Fibroblast of lung (primary cell): ENCODE data around the gene MAN1A2.

Experiments
- EZH2 ChIP-seq: IDR thresholded peaks from 2 replicates; pipeline ENCODE4 v1.5.1; 2012; ENCODE audit warnings: low read length, control low read depth, mild to moderate bottlenecking; ENCODE audit errors: missing control alignments
- TF ChIP-seq, protein P1 (sequence below), 2 donors: IDR thresholded peaks in 1 of 2; conservative IDR thresholded peaks in 1 of 2; 1 replicate in 1 of 2; 2 replicates in 1 of 2; pipeline ENCODE4 v1.5.1; 2011 to 2012; ENCODE audit warnings: low read length in 2 of 2, control low read depth in 1 of 2, inconsistent platforms in 1 of 2, low read depth in 1 of 2, mild to moderate bottlenecking in 1 of 2

DNA sequence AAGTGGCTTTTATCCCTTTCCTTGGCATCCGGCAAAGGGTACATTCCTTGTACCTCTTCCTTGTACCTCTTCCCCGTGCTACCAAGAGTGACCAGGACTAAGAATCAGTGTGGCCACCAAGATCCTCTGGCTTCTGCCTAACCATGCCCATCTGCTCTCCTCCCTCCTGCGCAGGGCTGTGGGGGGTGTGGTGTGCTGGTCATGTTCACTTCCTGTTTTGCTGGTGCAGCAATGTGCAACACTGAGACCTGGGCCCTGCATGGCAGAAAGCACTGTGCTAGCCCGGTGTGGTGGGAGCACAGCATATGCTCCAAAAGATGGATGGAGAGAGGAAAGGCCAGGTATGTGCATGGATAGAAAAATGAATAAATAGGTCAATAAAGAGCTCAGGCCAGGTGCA is 205.3 kb downstream of the MAN1A2 start:
- no peak for TF ChIP-seq EZH2
- TF ChIP-seq, protein P1, sequence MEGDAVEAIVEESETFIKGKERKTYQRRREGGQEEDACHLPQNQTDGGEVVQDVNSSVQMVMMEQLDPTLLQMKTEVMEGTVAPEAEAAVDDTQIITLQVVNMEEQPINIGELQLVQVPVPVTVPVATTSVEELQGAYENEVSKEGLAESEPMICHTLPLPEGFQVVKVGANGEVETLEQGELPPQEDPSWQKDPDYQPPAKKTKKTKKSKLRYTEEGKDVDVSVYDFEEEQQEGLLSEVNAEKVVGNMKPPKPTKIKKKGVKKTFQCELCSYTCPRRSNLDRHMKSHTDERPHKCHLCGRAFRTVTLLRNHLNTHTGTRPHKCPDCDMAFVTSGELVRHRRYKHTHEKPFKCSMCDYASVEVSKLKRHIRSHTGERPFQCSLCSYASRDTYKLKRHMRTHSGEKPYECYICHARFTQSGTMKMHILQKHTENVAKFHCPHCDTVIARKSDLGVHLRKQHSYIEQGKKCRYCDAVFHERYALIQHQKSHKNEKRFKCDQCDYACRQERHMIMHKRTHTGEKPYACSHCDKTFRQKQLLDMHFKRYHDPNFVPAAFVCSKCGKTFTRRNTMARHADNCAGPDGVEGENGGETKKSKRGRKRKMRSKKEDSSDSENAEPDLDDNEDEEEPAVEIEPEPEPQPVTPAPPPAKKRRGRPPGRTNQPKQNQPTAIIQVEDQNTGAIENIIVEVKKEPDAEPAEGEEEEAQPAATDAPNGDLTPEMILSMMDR (conservative IDR thresholded peaks at IDR 0.05 in 1 of 2, IDR thresholded peaks at IDR 0.05 in 1 of 2; ENCODE audit: low read depth in 1 of 2, low read length in 2 of 2), result no peak
